H9 (cell line): Measurements from ENCODE around the gene RNF217. TPM values are rescaled to one million over a fixed set of nuclear protein-coding genes. Genes with fewer than 3 reads are reported as not detected.

Source experiments
- DNase-seq: peaks from one replicate; pipeline ENCODE4 v3.0.0-alpha.2; 2017
- H2AFZ ChIP-seq: one replicate; pipeline ENCODE4 v1.6.1; 2013; ENCODE audit warnings: mild to moderate bottlenecking, low read length, control low read depth, moderate library complexity
- H2AK5ac ChIP-seq: 2 replicates; pipeline ENCODE4 v1.6.1; 2013; ENCODE audit warnings: low read length, control low read depth, mixed read lengths; ENCODE audit not compliant: insufficient read length
- H2BK120ac ChIP-seq: one replicate; pipeline ENCODE4 v1.6.1; 2013; ENCODE audit warnings: low read depth, mild to moderate bottlenecking, low read length, control low read depth, inconsistent platforms; ENCODE audit not compliant: poor library complexity, severe bottlenecking
- H2BK12ac ChIP-seq: 2 replicates; pipeline ENCODE4 v1.6.1; 2013; ENCODE audit warnings: low read length, control low read depth, mixed read lengths, low read depth; ENCODE audit not compliant: insufficient read length
- H2BK15ac ChIP-seq: 2 replicates; pipeline ENCODE4 v1.6.1; 2013; ENCODE audit warnings: low read depth, low read length, control low read depth
- H2BK20ac ChIP-seq: one replicate; pipeline ENCODE4 v1.6.1; 2013; ENCODE audit warnings: low read depth, mild to moderate bottlenecking, low read length, control low read depth, inconsistent platforms; ENCODE audit not compliant: poor library complexity, severe bottlenecking
- H2BK5ac ChIP-seq: 2 replicates; pipeline ENCODE4 v1.6.1; 2013; ENCODE audit warnings: low read length, control low read depth, mixed read lengths; ENCODE audit not compliant: insufficient read length
- H3K14ac ChIP-seq: 2 replicates; pipeline ENCODE4 v1.6.1; 2013; ENCODE audit warnings: low read length, control low read depth; ENCODE audit not compliant: insufficient read depth
- H3K18ac ChIP-seq: 2 replicates; pipeline ENCODE4 v1.6.1; 2013; ENCODE audit warnings: low read depth, mild to moderate bottlenecking, mixed read lengths, low read length, control low read depth; ENCODE audit not compliant: insufficient read length
- H3K23ac ChIP-seq: 2 replicates; pipeline ENCODE4 v1.6.1; 2013; ENCODE audit warnings: low read length, control low read depth, mixed read lengths, low read depth; ENCODE audit not compliant: insufficient read length
- H3K23me2 ChIP-seq: 2 replicates; pipeline ENCODE4 v1.6.1; 2013; ENCODE audit warnings: low read depth, mild to moderate bottlenecking, mixed read lengths, low read length, control low read depth; ENCODE audit not compliant: insufficient read length, poor library complexity, severe bottlenecking
- H3K27ac ChIP-seq: 2 replicates; pipeline ENCODE4 v1.5.1; 2013; ENCODE audit warnings: low read length, control low read depth, mixed read lengths, low read depth; ENCODE audit not compliant: insufficient read length
- H3K27me3 ChIP-seq: 2 replicates; pipeline ENCODE4 v1.6.1; 2013; ENCODE audit warnings: low read length, control low read depth, inconsistent platforms; ENCODE audit not compliant: insufficient read depth
- H3K4ac ChIP-seq: 2 replicates; pipeline ENCODE4 v1.6.1; 2013; ENCODE audit warnings: low read depth, mild to moderate bottlenecking, control low read depth, inconsistent platforms, low read length, moderate library complexity
- H3K4me1 ChIP-seq: 2 replicates; pipeline ENCODE4 v1.6.1; 2013; ENCODE audit warnings: low read length, control low read depth, inconsistent platforms; ENCODE audit not compliant: insufficient read depth
- H3K4me2 ChIP-seq: 2 replicates; pipeline ENCODE4 v1.6.1; 2013; ENCODE audit warnings: low read length, control low read depth, mixed read lengths; ENCODE audit not compliant: insufficient read length, insufficient read depth
- H3K56ac ChIP-seq: 2 replicates; pipeline ENCODE4 v1.6.1; 2013; ENCODE audit warnings: low read depth, mild to moderate bottlenecking, mixed read lengths, low read length, control low read depth; ENCODE audit not compliant: insufficient read length
- H3K79me1 ChIP-seq: 2 replicates; pipeline ENCODE4 v1.6.1; 2013; ENCODE audit warnings: low read depth, mild to moderate bottlenecking, moderate library complexity, low read length, control low read depth, inconsistent platforms; ENCODE audit not compliant: insufficient read depth, poor library complexity, severe bottlenecking
- H3K79me2 ChIP-seq: 2 replicates; pipeline ENCODE4 v1.6.1; 2013; ENCODE audit warnings: low read length, control low read depth, inconsistent platforms; ENCODE audit not compliant: insufficient read depth
- H3K9ac ChIP-seq: 2 replicates; pipeline ENCODE4 v1.6.1; 2013; ENCODE audit warnings: low read length, control low read depth, mixed read lengths; ENCODE audit not compliant: insufficient read length; ENCODE audit errors: extremely low read depth
- H3K9me3 ChIP-seq: one replicate; pipeline ENCODE4 v1.6.1; 2013; ENCODE audit warnings: low read depth, low read length, inconsistent platforms; ENCODE audit not compliant: control insufficient read depth
- H3T11ph ChIP-seq: one replicate; pipeline ENCODE4 v1.6.1; 2013; ENCODE audit warnings: mild to moderate bottlenecking, low read length, control low read depth, inconsistent platforms
- H4K20me1 ChIP-seq: one replicate; pipeline ENCODE4 v1.6.1; 2013; ENCODE audit not compliant: control insufficient read depth, insufficient read length, insufficient read depth
- H4K5ac ChIP-seq: 2 replicates; pipeline ENCODE4 v1.6.1; 2013; ENCODE audit warnings: low read depth, mild to moderate bottlenecking, mixed read lengths, low read length, control low read depth; ENCODE audit not compliant: insufficient read length
- H4K8ac ChIP-seq: replicated peaks from 2 replicates; pipeline ENCODE4 v1.6.1; 2013; ENCODE audit warnings: low read length, control low read depth, mixed read lengths, low read depth; ENCODE audit not compliant: insufficient read length
- H4K91ac ChIP-seq: 2 replicates; pipeline ENCODE4 v1.6.1; 2013; ENCODE audit warnings: low read depth, mild to moderate bottlenecking, moderate library complexity, mixed read lengths, low read length, control low read depth; ENCODE audit not compliant: insufficient read length
- H3K27ac Mint-ChIP-seq, 3 experiments: 2 replicates in 2 of 3; 3 replicates in 1 of 3; pipeline ENCODE4 v1.8.0; 2020 to 2021; ENCODE audit warnings: mixed read lengths in 3 of 3, mild to moderate bottlenecking in 1 of 3, moderate library complexity in 1 of 3
- H3K27me3 Mint-ChIP-seq: 2 replicates; pipeline ENCODE4 v1.8.0; 2021; ENCODE audit warnings: low read depth, mild to moderate bottlenecking, moderate library complexity, mixed read lengths
- H3K36me3 Mint-ChIP-seq, 3 experiments: 2 replicates in 2 of 3; 3 replicates in 1 of 3; pipeline ENCODE4 v1.8.0; 2020 to 2021; ENCODE audit warnings: low read depth in 3 of 3, mixed read lengths in 3 of 3; ENCODE audit not compliant: insufficient read depth in 1 of 3
- H3K4me1 Mint-ChIP-seq, 2 experiments: 2 replicates each; pipeline ENCODE4 v1.8.0; 2020; ENCODE audit warnings: mixed read lengths in 2 of 2
- H3K4me3 Mint-ChIP-seq, 2 experiments: 2 replicates in 1 of 2; 3 replicates in 1 of 2; pipeline ENCODE4 v1.8.0; 2020 to 2021; ENCODE audit warnings: mild to moderate bottlenecking in 2 of 2, mixed read lengths in 2 of 2, moderate library complexity in 1 of 2
- H3K9me3 Mint-ChIP-seq, 2 experiments: 2 replicates in 1 of 2; 3 replicates in 1 of 2; pipeline ENCODE4 v1.8.0; 2020; ENCODE audit warnings: mild to moderate bottlenecking in 2 of 2, mixed read lengths in 2 of 2, moderate library complexity in 1 of 2
- WGBS: extraction: QIAGEN DNeasy Blood & Tissue Kit; methylation state at CpG from one replicate; pipeline ENCODE4 v1.1.7; 2013; ENCODE audit warnings: missing lambda C conversion rate, low lambda C conversion rate, mixed read lengths; ENCODE audit not compliant: insufficient read length; ENCODE audit errors: extremely low coverage; 5-methylcytosine and 5-hydroxymethylcytosine counted together
- total RNA-seq: library from RNA; stranded (reverse); gene quantifications from 2 replicates; pipeline ENCODE4 v1.2.1, GENCODE V29; 2021
- TF ChIP-seq, protein P1 (sequence below): fragments of 200-600 bp; sonication (generic); conservative IDR thresholded peaks from 3 replicates; pipeline ENCODE4 v1.8.0; 2021; ENCODE audit warnings: antibody characterized with exemption, mild to moderate bottlenecking

RNF217 gene
- total RNA-seq, 1 experiment from 2014 or later: 9.6 TPM

DNA sequence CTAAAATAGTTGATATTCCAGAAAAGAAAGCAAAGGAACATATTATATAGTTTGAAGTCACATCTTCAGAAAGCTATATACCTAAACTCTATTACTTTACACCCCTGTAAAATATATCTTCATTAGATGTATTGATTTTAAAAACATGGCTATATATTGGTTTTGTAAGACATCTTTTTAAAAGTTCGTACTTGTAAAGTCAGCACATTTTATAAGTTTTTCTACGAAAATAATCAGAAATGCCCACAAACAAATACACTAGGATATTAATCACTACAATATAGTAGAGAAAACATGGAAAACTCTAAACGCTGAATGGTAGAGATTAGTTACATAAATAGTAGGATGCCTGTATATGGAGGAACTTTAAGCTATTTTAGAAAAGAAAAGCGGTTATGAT, 52.9 kb downstream of the RNF217 start:
- TF ChIP-seq, protein P1, sequence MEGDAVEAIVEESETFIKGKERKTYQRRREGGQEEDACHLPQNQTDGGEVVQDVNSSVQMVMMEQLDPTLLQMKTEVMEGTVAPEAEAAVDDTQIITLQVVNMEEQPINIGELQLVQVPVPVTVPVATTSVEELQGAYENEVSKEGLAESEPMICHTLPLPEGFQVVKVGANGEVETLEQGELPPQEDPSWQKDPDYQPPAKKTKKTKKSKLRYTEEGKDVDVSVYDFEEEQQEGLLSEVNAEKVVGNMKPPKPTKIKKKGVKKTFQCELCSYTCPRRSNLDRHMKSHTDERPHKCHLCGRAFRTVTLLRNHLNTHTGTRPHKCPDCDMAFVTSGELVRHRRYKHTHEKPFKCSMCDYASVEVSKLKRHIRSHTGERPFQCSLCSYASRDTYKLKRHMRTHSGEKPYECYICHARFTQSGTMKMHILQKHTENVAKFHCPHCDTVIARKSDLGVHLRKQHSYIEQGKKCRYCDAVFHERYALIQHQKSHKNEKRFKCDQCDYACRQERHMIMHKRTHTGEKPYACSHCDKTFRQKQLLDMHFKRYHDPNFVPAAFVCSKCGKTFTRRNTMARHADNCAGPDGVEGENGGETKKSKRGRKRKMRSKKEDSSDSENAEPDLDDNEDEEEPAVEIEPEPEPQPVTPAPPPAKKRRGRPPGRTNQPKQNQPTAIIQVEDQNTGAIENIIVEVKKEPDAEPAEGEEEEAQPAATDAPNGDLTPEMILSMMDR: no peak

More for the DNA sequence above, 52.9 kb downstream of the RNF217 start:
- Mint-ChIP-seq H3K36me3 (no peaks in the 10 kb centered on the region; a peak in 1 of 7 replicates), H3K9me3 (no peaks in the 10 kb centered on the region), H3K27me3 (no peaks in the 10 kb centered on the region), H3K4me3 (no peak overlapping the region), H3K27ac (no peak overlapping the region), H3K4me1 (peaks cover 23 to 25% of the 10 kb centered on the region in 2 experiments)
- Histone ChIP-seq H3T11ph (no peak overlapping the region), H4K5ac (no peak overlapping the region), H4K8ac (no peak overlapping the region), H3K79me1 (no peaks in the 10 kb centered on the region), H4K20me1 (no peaks in the 10 kb centered on the region), H2BK20ac (no peak overlapping the region), H2BK15ac (no peak overlapping the region), H2AK5ac (no peak overlapping the region), H3K27ac (no peak overlapping the region), H3K14ac (no peak overlapping the region), H2BK12ac (no peak overlapping the region), H3K27me3 (no peaks in the 10 kb centered on the region), H3K79me2 (no peaks in the 10 kb centered on the region), H3K23ac (no peak overlapping the region), H3K23me2 (no peaks in the 10 kb centered on the region), H3K9ac (no peak overlapping the region), H2BK120ac (no peak overlapping the region), H2BK5ac (no peak overlapping the region), H3K56ac (no peak overlapping the region), H3K9me3 (no peaks in the 10 kb centered on the region), H3K4ac (no peak overlapping the region), H3K4me1 (peaks cover 8% of the 10 kb centered on the region; the same call in 1 of the 2 replicates), H2AFZ (no peak overlapping the region), H4K91ac (no peak overlapping the region), H3K4me2 (no peak overlapping the region), H3K18ac (no peak overlapping the region)
- WGBS: no CpG with 5 or more reads among the region's 4 CpGs
- DNase-seq: no peak
